KMS-11 (cell line): Measurements from ENCODE around the gene ABCD2.

Source experiments
- H2AFZ ChIP-seq: fragments of 200-600 bp; sonication (generic); 2 replicates; pipeline ENCODE4 v1.6.1; 2016; ENCODE audit warnings: antibody characterized with exemption, mixed run types, low read depth
- H3K27ac ChIP-seq: fragments of 200-600 bp; sonication (generic); 2 replicates; pipeline ENCODE4 v1.6.1; 2016; ENCODE audit warnings: mild to moderate bottlenecking, mixed run types
- H3K27me3 ChIP-seq: fragments of 200-600 bp; sonication (generic); 2 replicates; pipeline ENCODE4 v1.6.1; 2017; ENCODE audit warnings: mild to moderate bottlenecking, low read depth, mixed run types, moderate library complexity; ENCODE audit not compliant: insufficient read depth
- H3K36me3 ChIP-seq: fragments of 200-600 bp; sonication (generic); 2 replicates; pipeline ENCODE4 v1.6.1; 2017; ENCODE audit warnings: mild to moderate bottlenecking, mixed run types; ENCODE audit not compliant: insufficient read depth
- H3K4me1 ChIP-seq: fragments of 200-600 bp; sonication (generic); 2 replicates; pipeline ENCODE4 v1.6.1; 2016; ENCODE audit warnings: mild to moderate bottlenecking, low read depth, mixed run types; ENCODE audit not compliant: poor library complexity, severe bottlenecking
- H3K4me2 ChIP-seq: fragments of 200-600 bp; sonication (generic); 2 replicates; pipeline ENCODE4 v1.7.0; 2016; ENCODE audit warnings: mild to moderate bottlenecking, mixed run types
- H3K4me3 ChIP-seq: fragments of 200-600 bp; sonication (generic); IDR thresholded peaks from 2 replicates; pipeline ENCODE4 v1.6.1; 2017; ENCODE audit warnings: low read depth, low read length, mixed read lengths; ENCODE audit not compliant: insufficient read depth
- H3K79me2 ChIP-seq: fragments of 200-600 bp; sonication (generic); 2 replicates; pipeline ENCODE4 v1.6.1; 2016; ENCODE audit warnings: low read depth, mixed run types; ENCODE audit not compliant: insufficient read depth
- H3K9ac ChIP-seq: fragments of 200-600 bp; sonication (generic); 2 replicates; pipeline ENCODE4 v1.6.1; 2016; ENCODE audit warnings: mild to moderate bottlenecking, mixed run types
- H4K20me1 ChIP-seq: fragments of 200-600 bp; sonication (generic); 2 replicates; pipeline ENCODE4 v1.6.1; 2016; ENCODE audit warnings: mild to moderate bottlenecking, mixed run types; ENCODE audit not compliant: insufficient read depth
- CTCF ChIP-seq: fragments of 200-600 bp; sonication (generic); conservative IDR thresholded peaks from 2 replicates; pipeline ENCODE4 v1.6.1; 2017; ENCODE audit warnings: low read depth, mild to moderate bottlenecking, antibody characterized with exemption, low read length, moderate library complexity, mixed read lengths

Gene ABCD2

DNA sequence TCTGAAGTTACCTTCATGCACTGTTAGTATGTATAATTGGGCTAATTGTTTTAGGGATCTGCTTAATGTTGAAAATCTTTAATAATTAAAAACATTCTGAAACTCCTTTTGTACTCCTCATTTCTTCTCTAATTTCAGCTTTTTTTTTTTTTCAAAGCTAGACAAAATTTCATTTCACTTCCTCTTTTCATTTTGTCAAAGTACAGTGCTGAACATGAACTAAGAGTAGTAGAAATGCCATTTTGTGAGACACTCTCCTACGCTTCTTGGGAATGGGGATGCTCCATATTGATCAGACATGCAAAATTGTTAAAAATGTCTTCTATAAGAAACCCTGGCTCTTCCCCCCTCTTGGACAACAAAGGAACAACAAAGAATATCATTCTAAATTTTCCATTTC, 1.7 kb downstream of the ABCD2 start:
- H3K36me3 ChIP-seq = no peaks in the 10 kb centered on the region
- H4K20me1 ChIP-seq = no peaks in the 10 kb centered on the region
- peaks cover 67% of the 10 kb centered on the region for H3K79me2 ChIP-seq
- H2AFZ ChIP-seq = no peak overlapping the region
- H3K27me3 ChIP-seq = no peaks in the 10 kb centered on the region
- no peak for TF ChIP-seq CTCF
- H3K27ac ChIP-seq = peak overlapping the region; percentile 89
- H3K9ac ChIP-seq = peak overlapping the region; percentile 86
- H3K4me2 ChIP-seq = peak overlapping the region; percentile 95
- H3K4me3 ChIP-seq = no peak overlapping the region
- peaks cover 21% of the 10 kb centered on the region for H3K4me1 ChIP-seq

DNA sequence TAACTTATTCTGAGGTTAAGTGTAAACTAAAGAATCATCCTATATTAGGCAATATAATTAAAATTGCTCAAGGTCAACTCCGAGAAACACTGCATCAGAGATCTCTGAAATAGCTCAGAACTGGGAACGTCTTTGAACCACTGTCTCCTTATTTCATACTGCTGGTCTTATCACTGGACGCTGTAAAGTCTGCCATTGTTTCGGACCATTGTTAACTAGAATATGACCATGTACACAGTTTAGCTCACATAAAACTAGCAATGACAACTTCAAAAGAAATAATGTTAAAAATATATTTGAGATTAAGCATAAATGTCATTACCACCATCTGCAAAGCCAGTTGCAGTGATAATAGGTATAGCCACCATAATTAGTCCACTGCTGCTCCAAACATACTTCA, 2.9 kb downstream of the ABCD2 start:
- no peak for TF ChIP-seq CTCF
- Histone ChIP-seq H3K4me1 (peaks cover 21% of the 10 kb centered on the region), H2AFZ (no peak overlapping the region), H3K9ac (peak overlapping the region; percentile 86), H3K36me3 (no peaks in the 10 kb centered on the region), H3K79me2 (peaks cover 80% of the 10 kb centered on the region), H3K4me2 (peak overlapping the region; percentile 95), H3K4me3 (no peak overlapping the region), H3K27ac (peak overlapping the region; percentile 89), H4K20me1 (no peaks in the 10 kb centered on the region), H3K27me3 (no peaks in the 10 kb centered on the region)

DNA sequence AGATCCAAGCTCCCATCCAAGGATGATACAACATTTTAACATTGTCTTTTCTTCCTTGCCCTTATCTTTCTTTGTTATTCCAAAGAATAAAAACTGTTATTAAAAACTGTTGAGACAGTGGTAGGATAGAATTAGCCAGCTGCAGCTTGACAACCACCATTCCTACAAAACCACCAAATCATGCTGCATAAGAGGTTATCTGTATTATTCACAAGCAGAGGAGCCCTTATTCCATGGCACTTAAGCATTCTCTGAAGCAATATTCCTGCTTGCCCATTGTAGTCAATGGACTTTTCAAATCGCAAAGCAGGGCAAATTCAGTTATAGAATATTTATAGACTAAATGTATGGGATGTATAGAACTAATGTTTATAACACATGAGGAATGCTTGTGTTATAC, 3.4 kb downstream of the ABCD2 start:
- H4K20me1 ChIP-seq = no peaks in the 10 kb centered on the region
- TF ChIP-seq CTCF = no peak
- peak overlapping the region; percentile 95 for H3K4me2 ChIP-seq
- no peak overlapping the region for H2AFZ ChIP-seq
- H3K36me3 ChIP-seq = no peaks in the 10 kb centered on the region
- H3K27ac ChIP-seq = peak overlapping the region; percentile 89
- peak overlapping the region; percentile 86 for H3K9ac ChIP-seq
- no peaks in the 10 kb centered on the region for H3K27me3 ChIP-seq
- no peak overlapping the region for H3K4me3 ChIP-seq
- peaks cover 21% of the 10 kb centered on the region for H3K4me1 ChIP-seq
- H3K79me2 ChIP-seq = peaks cover 84% of the 10 kb centered on the region

- Histone ChIP-seq H3K79me2 (peaks cover 95% of the 10 kb centered on the region), H3K9ac (peak overlapping the region; percentile 86; the same call in 1 of the 2 replicates), H3K4me3 (no peak overlapping the region), H4K20me1 (no peaks in the 10 kb centered on the region), H3K27ac (peak overlapping the region; percentile 89), H2AFZ (no peak overlapping the region), H3K27me3 (no peaks in the 10 kb centered on the region), H3K36me3 (no peaks in the 10 kb centered on the region), H3K4me1 (peaks cover 30% of the 10 kb centered on the region), H3K4me2 (peak overlapping the region; percentile 95)
- TF ChIP-seq CTCF = no peak
Observed at GRCh38 chr12:39613525-39613924, 6.1 kb downstream of the ABCD2 start.
